ENCODE measurements around the gene GPC5.
"Not testable (repeated sequence)": the region's sequence is repeated elsewhere in the genome, so short reads cannot be mapped to it uniquely, and the experiment has no call there.

Gene GPC5

DNA sequence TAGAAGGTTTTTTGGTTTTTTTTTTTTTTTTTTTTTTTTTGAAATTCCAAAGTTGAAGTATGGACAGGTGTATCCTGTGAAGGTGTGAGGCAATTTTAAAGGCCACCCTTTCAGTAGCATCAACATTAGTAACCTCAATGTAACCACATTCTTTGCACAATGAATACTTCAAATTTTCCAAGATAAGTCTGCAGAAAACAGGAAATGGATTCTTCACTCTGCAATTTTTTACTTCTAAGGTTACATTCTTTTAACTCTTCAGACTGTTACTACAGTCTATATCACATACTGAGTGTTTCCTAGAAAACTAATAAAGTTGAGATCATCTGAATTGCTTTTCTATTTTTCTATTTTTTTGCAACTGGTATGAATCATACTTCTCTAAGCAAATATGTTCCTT is 1259.1 kb downstream of the GPC5 start:
- DNase-seq (ENCODE audit: low spot score) = no peak

GRCh38 chr13:92658293-92658692 is 1259.9 kb downstream of the GPC5 start:
- DNase-seq (ENCODE audit: low spot score) = no peak

DNA sequence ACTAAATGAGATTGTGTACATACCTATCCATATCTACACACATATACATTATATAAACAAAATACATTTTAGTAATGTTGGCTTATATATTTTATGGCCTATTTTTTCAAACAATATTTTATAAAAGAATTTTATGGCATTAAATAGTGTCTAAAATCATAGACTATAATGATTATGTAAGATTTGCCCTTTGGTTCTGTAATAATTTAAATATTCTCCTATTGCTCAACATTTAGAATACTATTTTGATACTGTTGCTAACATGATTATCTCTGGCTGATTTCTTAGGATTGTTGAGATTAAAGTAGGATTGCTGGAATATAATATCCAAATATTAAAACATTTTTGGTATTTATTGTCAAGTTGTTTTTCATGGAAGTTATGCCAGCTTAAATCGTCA is 1263.0 kb downstream of the GPC5 start:
- no peak for DNase-seq (ENCODE audit: low spot score)

DNA sequence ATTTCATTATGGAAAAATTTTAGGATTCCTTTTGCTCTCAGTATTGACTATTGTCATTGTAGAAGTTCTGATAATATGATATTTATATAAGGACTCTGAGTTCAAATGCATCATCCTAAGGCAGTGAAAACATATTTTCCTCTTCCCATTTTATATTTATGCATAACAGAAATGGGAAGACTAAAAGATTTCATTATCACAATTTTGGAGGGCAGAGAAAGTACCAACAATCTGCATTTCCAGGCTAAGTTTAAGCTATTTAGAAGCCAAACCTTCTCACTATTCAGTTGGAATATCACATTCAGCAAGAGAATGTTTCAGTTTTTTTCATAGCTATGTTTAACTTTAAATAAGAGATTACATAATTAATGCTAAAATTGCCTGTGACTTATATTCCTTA is 1269.7 kb downstream of the GPC5 start:
- DNase-seq (ENCODE audit: low spot score) = no peak

- no peak for DNase-seq (ENCODE audit: low spot score)
Observed at GRCh38 chr13:92670096-92670495, 1271.7 kb downstream of the GPC5 start.

- no peak for DNase-seq (ENCODE audit: low spot score)
Observed at GRCh38 chr13:92671821-92672220, 1273.4 kb downstream of the GPC5 start.

DNA sequence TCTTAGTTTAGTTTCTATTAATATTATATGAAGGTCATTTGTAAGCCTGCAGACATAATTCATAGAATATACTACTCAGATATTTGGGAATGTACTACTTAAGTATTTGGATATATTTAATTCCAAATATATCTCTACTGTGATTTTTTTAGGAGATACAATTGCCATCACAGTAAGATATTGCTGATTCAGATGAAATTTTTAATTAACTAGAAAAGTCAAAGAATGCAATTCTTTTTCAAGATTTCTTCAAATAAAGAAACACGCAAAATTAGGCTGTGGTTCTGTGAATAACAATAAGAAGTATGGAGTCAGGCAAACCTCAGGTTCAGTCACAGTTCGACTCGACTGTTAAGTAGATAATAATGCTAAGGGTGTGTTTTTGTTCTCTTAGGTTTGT is 1277.8 kb downstream of the GPC5 start:
- no peak for DNase-seq (ENCODE audit: low spot score)

DNA sequence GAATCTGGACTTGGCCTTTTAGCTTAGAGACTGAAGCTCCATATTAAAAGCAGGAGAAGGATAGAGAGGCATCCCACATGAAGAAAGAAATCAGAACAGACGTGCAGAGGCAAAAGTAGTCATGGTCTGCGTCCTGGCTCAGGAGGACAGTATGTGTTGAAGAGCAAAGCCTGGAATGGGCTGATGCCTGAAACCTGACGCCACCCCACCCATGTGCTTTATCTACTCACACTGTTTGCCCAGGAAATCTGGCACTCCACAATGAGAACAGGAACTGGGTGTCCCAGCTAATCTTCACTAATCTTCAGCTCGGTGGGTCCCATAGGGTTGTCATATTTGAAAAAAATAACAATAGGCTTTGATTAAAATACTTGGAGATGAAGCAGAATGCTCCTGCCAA is 1279.2 kb downstream of the GPC5 start:
- DNase-seq (ENCODE audit: low spot score) = no peak

DNA sequence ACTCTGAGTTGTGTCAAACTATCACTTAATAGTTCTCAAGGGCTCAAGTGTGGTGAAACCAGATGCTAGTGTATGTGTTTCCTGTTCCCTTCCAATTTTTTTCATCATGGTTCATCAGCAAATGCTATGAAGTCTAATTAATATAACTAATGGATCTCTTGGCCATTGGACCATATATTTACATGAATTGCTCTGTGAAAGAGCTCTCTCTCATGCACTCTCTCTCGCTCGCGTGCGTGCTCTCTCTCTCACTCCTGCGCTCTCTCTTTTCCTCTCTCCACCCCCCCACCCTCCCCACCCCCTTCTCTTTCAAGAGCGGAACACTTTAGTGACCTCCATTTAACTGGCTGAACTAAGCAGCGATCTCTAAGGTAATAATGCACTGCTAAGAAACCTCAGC is 1281.2 kb downstream of the GPC5 start:
- DNase-seq (ENCODE audit: low spot score) = no peak

DNA sequence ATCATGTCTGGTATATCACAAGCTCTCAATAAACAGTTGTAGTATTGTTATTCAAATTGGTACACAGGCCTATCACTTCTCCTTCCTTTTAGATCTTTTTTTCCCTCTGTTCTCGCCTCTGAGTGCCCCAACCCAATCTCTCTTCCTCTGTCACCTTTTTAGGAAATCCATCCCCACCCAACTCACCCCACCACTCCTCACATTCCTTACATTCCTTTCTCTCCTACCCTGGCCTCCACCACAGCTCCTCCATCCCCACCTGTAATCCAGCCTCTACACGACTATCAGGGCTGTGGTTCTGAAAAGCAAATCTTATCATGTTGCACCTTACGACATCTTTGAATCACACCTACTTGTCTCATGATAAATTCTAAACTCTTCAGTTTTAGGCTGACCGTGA is 1282.8 kb downstream of the GPC5 start:
- DNase-seq (ENCODE audit: low spot score) = no peak

DNA sequence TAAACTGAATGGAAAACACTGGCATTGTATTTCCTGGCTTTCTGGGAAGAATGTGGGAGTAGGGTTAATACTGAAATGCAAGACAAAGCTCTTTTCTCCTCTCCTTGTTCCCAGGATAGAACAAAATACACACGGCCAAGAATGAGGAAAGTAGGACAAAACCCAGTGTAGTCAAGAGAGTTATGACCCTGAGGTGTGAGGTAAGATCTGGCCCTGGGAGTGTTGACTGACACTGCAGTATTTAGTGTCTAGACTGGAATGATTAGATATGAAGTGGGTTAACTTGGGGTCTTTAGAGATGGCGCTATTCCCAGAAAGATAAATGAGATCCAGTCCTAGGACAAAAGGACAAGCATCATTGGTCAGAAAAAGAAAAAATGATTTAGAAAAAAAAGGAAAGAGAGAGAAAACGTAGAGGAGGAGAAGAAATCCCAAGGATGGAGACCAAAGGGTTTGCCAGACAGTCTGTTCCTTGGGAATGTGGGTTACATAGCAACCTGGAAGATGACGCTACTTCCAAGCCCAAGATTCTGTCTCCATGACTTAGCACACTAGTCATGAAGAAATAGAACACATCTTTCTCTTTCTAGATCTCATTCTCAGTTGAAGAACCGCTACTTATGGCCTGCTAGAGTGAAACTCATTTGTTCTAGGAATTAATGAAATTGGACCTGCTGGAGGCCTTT is 1284.6 kb downstream of the GPC5 start:
- no peak for DNase-seq (ENCODE audit: low spot score)

GRCh38 chr13:92694047-92694446 is 1295.6 kb downstream of the GPC5 start:
- DNase-seq (ENCODE audit: low spot score) = no peak

DNA sequence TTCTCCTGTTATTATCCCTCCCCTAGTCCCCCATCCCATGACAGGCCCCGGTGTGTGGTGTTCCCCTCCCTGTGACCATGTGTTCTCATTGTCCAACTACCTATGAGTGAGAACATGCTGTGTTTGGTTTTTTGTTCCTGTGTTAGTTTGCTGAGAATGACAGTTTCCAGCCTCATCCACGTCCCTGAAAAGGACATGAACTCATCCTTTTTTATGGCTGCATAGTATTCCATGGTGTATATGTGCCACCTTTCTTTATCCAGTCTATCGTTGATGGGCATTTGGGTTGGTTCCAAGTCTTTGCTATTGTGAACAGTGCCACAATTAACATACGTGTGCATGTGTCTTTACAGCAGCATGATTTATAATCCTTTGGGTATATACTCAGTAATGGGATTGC is 1297.4 kb downstream of the GPC5 start:
- not testable (repeated sequence) for DNase-seq (ENCODE audit: low spot score)

- DNase-seq (ENCODE audit: low spot score) = no peak
Observed at GRCh38 chr13:92716749-92717148, 1318.3 kb downstream of the GPC5 start.

- no peak for DNase-seq (ENCODE audit: low spot score)
Observed at GRCh38 chr13:92717857-92718256, 1319.4 kb downstream of the GPC5 start.

DNA sequence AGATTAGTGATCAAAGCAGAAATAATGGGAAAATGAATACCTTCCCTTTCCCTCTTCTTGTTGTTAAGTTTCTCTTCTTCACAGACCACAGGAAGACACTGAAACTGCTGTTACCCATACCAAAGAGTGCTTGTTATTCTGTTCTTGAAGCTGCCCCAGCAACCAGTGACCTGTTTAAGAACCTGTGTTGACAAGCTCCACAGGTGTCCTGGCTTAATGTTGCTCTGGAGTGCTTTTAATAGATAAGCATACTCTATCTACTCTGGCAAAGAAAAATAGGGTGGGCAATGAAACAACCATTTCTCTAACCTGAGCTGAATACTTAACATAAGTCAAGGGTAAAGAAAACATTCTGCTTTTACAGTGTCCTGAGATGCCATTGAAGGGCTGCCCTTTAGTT is 1321.4 kb downstream of the GPC5 start:
- no peak for DNase-seq (ENCODE audit: low spot score)

DNA sequence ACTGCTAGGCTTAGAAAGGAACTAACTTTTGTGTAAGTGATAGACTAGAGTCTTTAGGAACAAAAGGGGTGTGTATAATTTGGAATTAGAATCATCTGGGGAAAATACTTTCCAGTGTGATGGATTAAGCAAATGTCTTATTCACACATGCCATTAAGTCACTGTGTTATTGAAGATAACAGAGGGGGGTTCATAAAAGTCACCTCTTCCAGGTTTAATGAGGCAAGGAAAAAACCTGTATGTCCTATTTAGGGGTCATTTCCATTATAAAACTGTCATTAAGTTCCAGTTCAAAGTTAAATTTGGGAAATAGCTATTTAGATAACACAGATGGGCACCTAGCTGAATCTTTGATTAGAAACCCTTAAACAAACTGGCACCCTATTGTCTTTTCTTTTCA is 1323.2 kb downstream of the GPC5 start:
- no peak for DNase-seq (ENCODE audit: low spot score)

DNA sequence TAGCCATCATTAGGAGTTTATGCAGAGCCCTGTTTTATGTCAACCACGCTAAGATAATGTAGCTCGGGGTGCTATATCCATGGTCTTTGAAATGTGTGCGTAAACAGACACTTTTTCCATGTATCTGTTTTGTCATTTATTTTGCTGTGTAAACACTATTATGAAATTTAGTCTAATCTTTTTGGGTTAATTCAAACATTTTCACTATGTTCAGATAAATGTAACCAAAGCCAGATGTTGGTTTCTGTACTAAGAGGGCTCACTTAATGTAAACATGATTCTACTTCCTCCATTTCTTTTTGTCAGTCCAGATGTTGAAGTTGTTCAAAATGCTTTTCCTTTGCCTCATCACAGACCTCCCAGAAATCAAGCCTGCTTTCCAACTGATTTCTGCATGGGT is 1328.7 kb downstream of the GPC5 start:
- DNase-seq (ENCODE audit: low spot score) = no peak

- DNase-seq (ENCODE audit: low spot score) = no peak
Observed at GRCh38 chr13:92734068-92734467, 1335.6 kb downstream of the GPC5 start.

DNA sequence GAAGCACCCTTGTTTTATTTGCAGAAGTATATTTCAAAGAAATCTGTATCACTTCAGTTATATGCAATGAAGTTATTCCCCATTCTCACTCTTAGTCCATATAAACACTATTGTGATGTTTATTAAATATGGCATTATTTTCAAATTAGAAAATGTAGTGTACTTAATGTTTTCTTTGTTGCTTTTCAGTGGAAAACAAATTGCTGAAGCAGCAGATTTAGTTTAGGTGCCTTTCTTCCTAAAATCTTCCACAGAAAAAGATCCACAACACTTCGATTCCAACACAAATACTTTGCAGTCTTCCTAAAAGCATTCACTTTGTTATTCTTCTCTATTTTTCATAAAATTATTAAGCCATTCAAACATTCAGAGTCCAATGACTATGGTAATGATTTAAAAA is 1336.1 kb downstream of the GPC5 start:
- no peak for DNase-seq (ENCODE audit: low spot score)

DNA sequence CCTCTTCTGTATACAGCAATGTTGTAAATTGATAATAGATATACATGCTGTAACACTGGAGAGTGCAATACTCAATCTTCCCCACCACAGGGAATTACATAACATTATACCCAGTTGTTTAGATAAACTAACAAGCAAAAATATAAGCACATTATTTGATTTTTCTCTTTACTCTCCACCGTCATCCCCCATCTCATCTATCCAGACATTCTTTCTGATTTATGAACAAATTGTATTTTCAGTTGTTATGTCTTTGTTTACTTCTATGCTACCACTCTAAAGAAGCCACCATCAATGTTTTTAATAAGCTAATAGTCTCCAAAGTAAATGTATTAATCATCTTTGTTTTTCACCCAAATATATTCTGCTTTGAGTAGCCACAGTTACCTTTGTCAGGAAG is 1337.5 kb downstream of the GPC5 start:
- DNase-seq (ENCODE audit: low spot score) = no peak

GRCh38 chr13:92739306-92739818 is 1340.9 kb downstream of the GPC5 start:
- DNase-seq (ENCODE audit: low spot score) = no peak

GRCh38 chr13:92743992-92744391 is 1345.6 kb downstream of the GPC5 start:
- DNase-seq (ENCODE audit: low spot score) = no peak

GRCh38 chr13:92745258-92745657 is 1346.8 kb downstream of the GPC5 start:
- no peak for DNase-seq (ENCODE audit: low spot score)

All from left forelimb (tissue), 1 donor.